Pancreas (tissue), 10 donors: ENCODE data around the gene CEBPB. TPM values are rescaled to one million over a fixed set of nuclear protein-coding genes. Genes with fewer than 3 reads are reported as not detected.
A peak's percentile ranks its signal among the peaks of the same experiment; 100 is the strongest.

Source experiments
- ATAC-seq, 4 donors: fragments of 200-7000 bp; cut with Tn5 transposase; one replicate each; pipeline versions ENCODE4 v1.8.0 to v1.9.1; 2020; ENCODE audit warnings: mild to moderate bottlenecking in 4 of 4, moderate library complexity in 4 of 4
- DNase-seq, 6 donors: peaks; one replicate each; pipeline ENCODE4 v3.0.0-alpha.2; 2020
- FAIRE-seq: peaks from 2 replicates; lab custom pipeline; 2012; peaks lifted over from hg19 to GRCh38; lab: Jason Lieb, UNC
- H3K27ac ChIP-seq, 4 donors: fragments of 200-600 bp; sonication (generic); 1 replicate in 3 of 4; 2 replicates in 1 of 4; pipeline versions ENCODE4 v1.5.0 to v1.8.0; 2020
- H3K27me3 ChIP-seq, 4 donors: fragments of 200-600 bp; one replicate each; pipeline ENCODE4 v1.8.0; 2021
- H3K36me3 ChIP-seq, 3 donors: fragments of 200-600 bp; sonication (generic) in 1 of 3; one replicate each; pipeline versions ENCODE4 v1.5.0 to v1.8.0; 2020 to 2021
- H3K4me1 ChIP-seq, 3 donors: fragments of 200-600 bp; one replicate each; pipeline ENCODE4 v1.8.0; 2021
- H3K4me3 ChIP-seq, 4 donors: fragments of 200-600 bp; sonication (generic) in 2 of 4; one replicate each; pipeline versions ENCODE4 v1.5.0 to v1.8.0; 2020 to 2021
- H3K9me3 ChIP-seq, 4 donors: fragments of 200-600 bp; one replicate each; pipeline ENCODE4 v1.8.0; 2021
- WGBS, 2 donors: extraction: QIAGEN DNeasy Blood & Tissue Kit; methylation state at CpG; one replicate each; pipeline ENCODE4 v1.1.7; 2013; 5-methylcytosine and 5-hydroxymethylcytosine counted together
- intact Hi-C, 3 donors: fragments of 100-400 bp; cut with DNase I; formaldehyde crosslinking; loops; one replicate each; pipeline versions ENCODE4 v1.11.1 to v1.14.2; 2022
- polyA plus RNA-seq, 2 donors: library from polyadenylated mRNA; stranded (reverse); fragments of 200-250 nt; gene quantifications; one replicate each; pipeline ENCODE4 v1.2.3, GENCODE V29; 2013
- total RNA-seq, 6 donors: library from RNA; stranded (reverse); fragmentation: NEBNext Ultra II Directional in 4 of 6; extraction: Animal tissue kit (Norgen Biotek cat#: 25700) in 4 of 6; gene quantifications; one replicate each; pipeline versions ENCODE4 v1.2.1 to v1.2.4, GENCODE V29; 2021 to 2023
- TF ChIP-seq, protein P1 (sequence below), 4 donors: fragments of 200-600 bp; sonication (generic) in 3 of 4; IDR thresholded peaks; one replicate each; pipeline versions ENCODE4 v1.5.0 to v1.8.0; 2021; ENCODE audit warnings: antibody characterized with exemption in 4 of 4
- donor health status: healthy with polysubstance abuse.
- donor health status: DM: no; HTN: no; CAD: no; lungs with moderate emphysema.
- donor health status: DM: no; HTN: no; CAD: no.
- donor health status: control.
- donor health status: control.
- donor health status: Bipolar disorder and iron deficiency.
- donor health status: DM: yes; HTN: yes; CAD: no.
- donor health status: DM: no; HTN: no; CAD: no.
- donor health status: DM: no; HTN: no; CAD: no.
- donor health status: DM: yes; HTN: yes; CAD: no.

CEBPB gene
- total and polyA plus RNA-seq, 8 donors: 10.9 to 83.4 (median 31.2) TPM

- no peaks in the 10 kb centered on the region for H3K27me3 ChIP-seq
- 74 to 79% methylated on average over 5 to 10 of the region's 10 CpGs for WGBS, 2 donors
- peaks cover 0 to 3% (median 0%) of the 10 kb centered on the region in 3 donors for H3K4me1 ChIP-seq
- no peak for DNase-seq
- no peak for FAIRE-seq
- no peak overlapping the region for H3K27ac ChIP-seq
- TF ChIP-seq, protein P1, sequence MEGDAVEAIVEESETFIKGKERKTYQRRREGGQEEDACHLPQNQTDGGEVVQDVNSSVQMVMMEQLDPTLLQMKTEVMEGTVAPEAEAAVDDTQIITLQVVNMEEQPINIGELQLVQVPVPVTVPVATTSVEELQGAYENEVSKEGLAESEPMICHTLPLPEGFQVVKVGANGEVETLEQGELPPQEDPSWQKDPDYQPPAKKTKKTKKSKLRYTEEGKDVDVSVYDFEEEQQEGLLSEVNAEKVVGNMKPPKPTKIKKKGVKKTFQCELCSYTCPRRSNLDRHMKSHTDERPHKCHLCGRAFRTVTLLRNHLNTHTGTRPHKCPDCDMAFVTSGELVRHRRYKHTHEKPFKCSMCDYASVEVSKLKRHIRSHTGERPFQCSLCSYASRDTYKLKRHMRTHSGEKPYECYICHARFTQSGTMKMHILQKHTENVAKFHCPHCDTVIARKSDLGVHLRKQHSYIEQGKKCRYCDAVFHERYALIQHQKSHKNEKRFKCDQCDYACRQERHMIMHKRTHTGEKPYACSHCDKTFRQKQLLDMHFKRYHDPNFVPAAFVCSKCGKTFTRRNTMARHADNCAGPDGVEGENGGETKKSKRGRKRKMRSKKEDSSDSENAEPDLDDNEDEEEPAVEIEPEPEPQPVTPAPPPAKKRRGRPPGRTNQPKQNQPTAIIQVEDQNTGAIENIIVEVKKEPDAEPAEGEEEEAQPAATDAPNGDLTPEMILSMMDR (IDR thresholded peaks at IDR 0.05): no peak
- H3K9me3 ChIP-seq: no peaks in the 10 kb centered on the region
- H3K4me3 ChIP-seq: no peak overlapping the region
- no peak for ATAC-seq
- intact Hi-C loops: loop anchor here in 1 of 3 donors (10.0 kb wide), 1 partner anchor 87 kb away; no protein-coding TSS in a partner anchor
- H3K36me3 ChIP-seq: peaks cover 0 to 7% (median 0%) of the 10 kb centered on the region in 3 donors
These were observed 7.0 kb downstream of the CEBPB start for GRCh38 chr20:50197463-50198179.

DNA sequence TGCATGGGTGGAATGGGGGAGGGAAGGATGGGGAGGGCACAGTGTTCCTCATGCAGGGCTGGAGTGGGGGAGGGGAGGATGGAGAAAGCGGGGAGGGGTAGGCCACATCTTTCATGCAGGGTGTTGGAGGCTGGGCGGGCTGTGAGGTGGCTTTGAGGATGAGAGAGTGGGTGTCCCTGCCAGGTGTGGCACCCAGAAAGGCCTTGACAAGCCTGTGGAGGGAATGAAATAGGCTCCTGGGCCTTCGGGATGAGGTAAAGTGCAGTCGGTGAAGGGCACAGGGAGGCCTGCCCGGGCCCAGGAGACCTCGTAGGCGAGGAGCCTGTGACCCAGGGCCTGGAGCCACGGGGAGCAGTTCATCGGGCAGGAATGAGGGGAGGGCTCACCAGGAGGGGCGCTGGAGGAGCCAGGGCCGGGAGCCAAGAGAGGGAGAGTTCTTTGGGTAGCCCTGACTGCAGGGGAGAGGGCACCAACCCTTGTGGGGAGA is 7.6 kb downstream of the CEBPB start:
- Histone ChIP-seq H3K4me1 (peaks cover 0 to 3% (median 0%) of the 10 kb centered on the region in 3 donors), H3K27ac (no peak overlapping the region), H3K36me3 (peaks cover 0 to 7% (median 0%) of the 10 kb centered on the region in 3 donors), H3K9me3 (no peaks in the 10 kb centered on the region), H3K4me3 (no peak overlapping the region), H3K27me3 (no peaks in the 10 kb centered on the region)
- 53 to 61% methylated on average over 11 of the region's 11 CpGs for WGBS, 2 donors
- DNase-seq: peak in 1 of 6 donors; percentile 29
- intact Hi-C loops: loop anchor here in 1 of 3 donors (10.0 kb wide), 1 partner anchor 87 kb away; no protein-coding TSS in a partner anchor
- TF ChIP-seq, protein P1 (IDR thresholded peaks at IDR 0.05): no peak
- peak in 1 of 4 donors; percentile 2 for ATAC-seq
- FAIRE-seq: no peak

DNA sequence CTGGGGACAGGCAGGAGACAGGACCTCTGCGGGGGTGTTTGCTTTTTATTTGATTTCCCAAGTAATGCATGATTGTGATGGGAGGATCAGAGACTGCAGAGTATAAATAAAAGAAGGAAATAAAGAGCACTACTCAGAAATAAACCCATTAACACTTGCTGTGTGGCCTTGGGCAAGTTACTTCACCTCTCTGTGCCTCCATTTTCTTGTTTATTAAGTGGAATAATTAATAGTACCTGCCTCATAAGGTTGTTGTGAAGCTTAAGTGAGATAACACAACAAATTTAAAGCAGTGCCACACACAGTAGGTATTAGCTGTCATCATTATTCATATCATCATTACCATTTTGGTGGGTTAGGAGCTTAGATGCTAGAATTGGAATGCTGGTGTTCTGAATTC is 8.1 kb downstream of the CEBPB start:
- TF ChIP-seq, protein P1 (IDR thresholded peaks at IDR 0.05): no peak
- no peak for DNase-seq
- H3K36me3 ChIP-seq: peaks cover 0 to 7% (median 0%) of the 10 kb centered on the region in 3 donors
- H3K27me3 ChIP-seq: no peaks in the 10 kb centered on the region
- FAIRE-seq: no peak
- H3K4me1 ChIP-seq: peaks cover 0 to 3% (median 0%) of the 10 kb centered on the region in 3 donors
- intact Hi-C loops: loop anchor here in 1 of 3 donors (10.0 kb wide), 1 partner anchor 86 kb away; no protein-coding TSS in a partner anchor
- WGBS, 2 donors: 93 to 95% methylated on average over 1 of the region's 1 CpG
- H3K27ac ChIP-seq: no peak overlapping the region
- H3K9me3 ChIP-seq: no peaks in the 10 kb centered on the region
- ATAC-seq: no peak
- no peak overlapping the region for H3K4me3 ChIP-seq

GRCh38 chr20:50199703-50200102 is 9.1 kb downstream of the CEBPB start:
- ATAC-seq: no peak
- no peak overlapping the region for H3K4me3 ChIP-seq
- peak overlapping the region in 1 of 4 donors; percentile 22 for H3K27ac ChIP-seq
- peaks cover 0 to 3% (median 0%) of the 10 kb centered on the region in 3 donors for H3K4me1 ChIP-seq
- H3K27me3 ChIP-seq: no peaks in the 10 kb centered on the region
- no peak for DNase-seq
- 83 to 84% methylated on average over 4 of the region's 4 CpGs for WGBS, 2 donors
- no peak for FAIRE-seq
- peaks cover 0 to under 1% (median 0%) of the 10 kb centered on the region in 3 donors for H3K36me3 ChIP-seq
- TF ChIP-seq, protein P1 (IDR thresholded peaks at IDR 0.05): no peak
- intact Hi-C loops: loop anchor here in 1 of 3 donors (10.0 kb wide), 1 partner anchor 85 kb away; no protein-coding TSS in a partner anchor
- no peaks in the 10 kb centered on the region for H3K9me3 ChIP-seq
